HL-60 (cell line): Measurements from ENCODE around the gene HPS1.

Source experiments
- CTCF ChIP-seq: IDR thresholded peaks from one replicate; pipeline ENCODE4 v1.5.1; 2011; ENCODE audit warnings: low read length, control low read depth, inconsistent platforms; ENCODE audit not compliant: insufficient read depth
- GABPA ChIP-seq: IDR thresholded peaks from 2 replicates; pipeline ENCODE4 v1.6.1; 2012; ENCODE audit warnings: low read depth
- POLR2AphosphoS5 ChIP-seq: IDR thresholded peaks from 2 replicates; pipeline ENCODE4 v1.6.1; 2012; ENCODE audit warnings: low read depth
- SPI1 ChIP-seq: IDR thresholded peaks from 2 replicates; pipeline ENCODE4 v1.6.1; 2012; ENCODE audit warnings: low read depth, mild to moderate bottlenecking, borderline replicate concordance
- TF ChIP-seq, protein P1 (sequence below): IDR thresholded peaks from 2 replicates; pipeline ENCODE4 v1.6.1; 2012; ENCODE audit warnings: low read depth; ENCODE audit not compliant: insufficient replicate concordance

GRCh38 chr10:98431016-98431415 is 15.7 kb downstream of the HPS1 start:
- TF ChIP-seq CTCF (no peak), POLR2AphosphoS5 (no peak), GABPA (no peak), SPI1 (no peak)
- TF ChIP-seq, protein P1, sequence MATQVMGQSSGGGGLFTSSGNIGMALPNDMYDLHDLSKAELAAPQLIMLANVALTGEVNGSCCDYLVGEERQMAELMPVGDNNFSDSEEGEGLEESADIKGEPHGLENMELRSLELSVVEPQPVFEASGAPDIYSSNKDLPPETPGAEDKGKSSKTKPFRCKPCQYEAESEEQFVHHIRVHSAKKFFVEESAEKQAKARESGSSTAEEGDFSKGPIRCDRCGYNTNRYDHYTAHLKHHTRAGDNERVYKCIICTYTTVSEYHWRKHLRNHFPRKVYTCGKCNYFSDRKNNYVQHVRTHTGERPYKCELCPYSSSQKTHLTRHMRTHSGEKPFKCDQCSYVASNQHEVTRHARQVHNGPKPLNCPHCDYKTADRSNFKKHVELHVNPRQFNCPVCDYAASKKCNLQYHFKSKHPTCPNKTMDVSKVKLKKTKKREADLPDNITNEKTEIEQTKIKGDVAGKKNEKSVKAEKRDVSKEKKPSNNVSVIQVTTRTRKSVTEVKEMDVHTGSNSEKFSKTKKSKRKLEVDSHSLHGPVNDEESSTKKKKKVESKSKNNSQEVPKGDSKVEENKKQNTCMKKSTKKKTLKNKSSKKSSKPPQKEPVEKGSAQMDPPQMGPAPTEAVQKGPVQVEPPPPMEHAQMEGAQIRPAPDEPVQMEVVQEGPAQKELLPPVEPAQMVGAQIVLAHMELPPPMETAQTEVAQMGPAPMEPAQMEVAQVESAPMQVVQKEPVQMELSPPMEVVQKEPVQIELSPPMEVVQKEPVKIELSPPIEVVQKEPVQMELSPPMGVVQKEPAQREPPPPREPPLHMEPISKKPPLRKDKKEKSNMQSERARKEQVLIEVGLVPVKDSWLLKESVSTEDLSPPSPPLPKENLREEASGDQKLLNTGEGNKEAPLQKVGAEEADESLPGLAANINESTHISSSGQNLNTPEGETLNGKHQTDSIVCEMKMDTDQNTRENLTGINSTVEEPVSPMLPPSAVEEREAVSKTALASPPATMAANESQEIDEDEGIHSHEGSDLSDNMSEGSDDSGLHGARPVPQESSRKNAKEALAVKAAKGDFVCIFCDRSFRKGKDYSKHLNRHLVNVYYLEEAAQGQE, result no peak
